HG03521 (cell line): ENCODE measurements around the gene CDK5R2.

Experiments
- ATAC-seq: cut with Tn5 transposase; IDR thresholded peaks from one replicate; pipeline ENCODE4 v1.9.1; 2021; ENCODE audit warnings: mild to moderate bottlenecking, moderate library complexity; ENCODE audit not compliant: unreplicated experiment

CDK5R2 gene

GRCh38 chr2:218986148-218986761 lies 26.8 kb downstream of the CDK5R2 start:
- ATAC-seq = no peak

- no peak for ATAC-seq
Observed at GRCh38 chr2:218988164-218988563, 28.7 kb downstream of the CDK5R2 start.

DNA sequence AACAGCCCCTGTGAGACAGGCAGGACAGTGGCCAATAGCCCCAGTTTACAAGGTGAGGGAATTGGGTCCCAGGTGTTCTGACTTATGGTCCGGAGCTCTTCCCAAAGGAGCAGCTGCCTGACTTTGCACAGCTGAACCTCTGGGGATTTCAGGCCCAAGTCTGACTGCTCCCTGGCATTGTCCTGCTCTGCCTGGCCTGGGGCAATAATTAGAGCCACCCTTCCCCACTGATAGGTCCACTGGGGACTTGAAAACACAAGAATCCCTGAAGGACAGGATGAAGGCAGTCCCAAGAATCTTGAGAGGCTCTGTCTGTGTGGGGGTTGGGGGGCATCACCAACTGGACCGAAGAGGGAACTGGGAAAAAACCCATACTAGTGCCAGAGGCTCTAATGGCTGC lies 29.2 kb downstream of the CDK5R2 start:
- ATAC-seq = no peak

GRCh38 chr2:218990052-218990451 lies 30.6 kb downstream of the CDK5R2 start:
- no peak for ATAC-seq

DNA sequence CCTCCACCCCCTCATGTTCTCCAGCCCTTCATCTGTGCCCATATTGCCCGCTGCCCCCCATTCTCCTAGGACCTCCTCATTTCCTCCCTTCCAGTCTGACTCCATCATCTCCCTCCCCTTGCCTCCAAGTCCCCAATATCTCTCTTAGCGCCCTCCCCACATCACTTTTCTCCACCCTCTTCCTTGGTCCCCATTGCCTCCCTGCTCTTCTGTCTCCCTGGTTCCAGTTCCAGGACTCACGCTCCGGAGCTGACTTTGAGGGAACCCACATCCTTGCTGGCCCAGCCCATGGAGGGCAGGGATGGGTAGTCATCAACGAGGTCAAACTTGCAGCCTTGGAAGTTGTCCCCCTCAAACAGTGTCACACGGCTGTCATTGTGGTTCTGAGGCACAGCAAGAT lies 31.1 kb downstream of the CDK5R2 start:
- ATAC-seq = no peak

- ATAC-seq = no peak
Observed at GRCh38 chr2:218991674-218992168, 32.3 kb downstream of the CDK5R2 start.

DNA sequence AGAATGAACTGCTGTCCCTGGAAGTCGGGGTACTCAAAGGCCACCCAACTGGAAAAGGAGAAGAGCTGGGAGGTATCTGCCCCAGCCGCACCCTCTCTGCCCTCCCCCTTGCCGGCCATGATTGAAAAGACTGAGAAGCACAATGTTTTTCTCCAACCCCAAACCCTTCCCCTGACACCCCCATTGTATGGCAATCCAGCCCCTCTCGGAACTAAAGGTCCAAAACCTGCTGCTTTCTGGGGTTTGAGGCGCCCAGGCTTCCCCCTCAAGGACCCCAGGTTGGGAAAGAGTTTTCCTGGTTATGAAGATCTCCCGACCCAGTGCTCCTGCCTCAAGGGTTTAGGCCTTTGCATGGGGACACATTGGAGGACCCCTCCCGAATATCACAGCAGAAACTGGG lies 32.7 kb downstream of the CDK5R2 start:
- ATAC-seq = no peak

- ATAC-seq = no peak
Observed at GRCh38 chr2:218992703-218993344, 33.4 kb downstream of the CDK5R2 start.

DNA sequence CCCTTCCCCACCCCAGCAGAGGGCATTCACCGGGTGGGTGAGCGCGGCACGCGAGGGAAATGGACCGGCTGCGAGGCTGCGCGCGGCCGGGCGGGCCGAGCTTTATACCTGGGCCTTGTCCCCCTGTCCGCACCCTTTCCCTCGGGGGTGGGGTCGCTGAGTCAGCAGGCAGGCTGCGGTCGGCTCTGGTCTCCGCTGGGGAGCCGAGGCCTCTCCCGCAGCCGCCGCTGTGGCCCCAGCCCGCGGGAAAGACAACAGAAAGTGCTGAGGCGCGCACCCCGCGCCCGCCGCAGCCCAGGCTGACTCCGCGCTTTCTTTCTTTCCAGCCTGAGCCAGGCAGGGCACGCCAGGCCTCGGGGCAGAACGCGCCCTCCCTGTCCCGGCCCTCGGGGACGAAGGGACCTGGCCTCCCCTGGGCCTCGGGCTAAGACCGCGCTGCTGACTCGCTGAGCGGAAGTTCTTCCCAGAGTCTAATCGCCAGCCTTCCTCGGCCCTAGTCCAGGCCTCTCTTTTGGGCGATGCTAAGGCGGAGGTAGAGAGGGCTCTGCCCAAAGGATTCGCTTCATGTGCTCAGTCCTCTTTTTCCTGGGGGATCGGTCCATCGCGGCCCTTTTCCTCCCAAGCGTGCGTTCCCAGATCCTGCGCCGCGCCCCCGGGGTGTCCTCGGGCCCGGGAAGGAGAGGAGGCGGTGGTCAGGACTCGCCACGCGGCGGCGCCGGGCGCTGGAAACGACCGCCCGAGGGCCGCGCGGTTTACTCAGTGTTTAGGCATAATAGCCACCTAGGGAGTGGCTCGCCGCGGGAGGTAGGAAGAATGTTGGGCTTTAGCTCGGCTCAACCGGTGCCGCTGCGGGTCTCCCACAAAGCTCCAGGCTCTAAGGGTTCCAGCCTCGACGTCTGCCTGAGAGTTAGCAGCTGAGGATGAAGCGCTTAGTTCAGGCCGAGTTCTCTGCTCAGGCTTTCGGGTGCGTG lies 34.2 kb downstream of the CDK5R2 start, which contains the start of gene CRYBA2:
CRYBA2 (minus strand) TSS at position 78 of the 971 bp plus-strand sequence. CDS start 246 bp downstream, outside the sequence.
- ATAC-seq = no peak

DNA sequence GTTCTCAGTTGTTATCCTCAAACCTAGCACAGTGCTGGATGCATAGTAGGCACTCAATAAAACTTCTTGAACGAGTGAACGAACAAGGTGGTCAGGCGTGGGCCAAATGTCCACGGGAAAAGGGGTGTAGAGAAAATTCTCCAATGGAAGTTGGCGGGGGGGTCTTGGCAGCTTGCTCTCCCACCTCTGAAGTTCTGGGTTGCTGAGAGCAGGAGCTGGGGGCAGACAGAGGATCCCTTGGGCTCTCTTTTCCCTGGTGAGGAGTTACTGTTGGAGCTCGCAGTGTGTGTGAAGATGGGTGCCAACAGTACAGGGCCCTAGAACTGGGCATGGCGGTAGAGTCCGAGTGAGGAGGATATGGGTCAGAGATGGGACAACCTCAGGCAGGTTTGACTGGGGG lies 36.1 kb downstream of the CDK5R2 start:
- no peak for ATAC-seq

GRCh38 chr2:218995972-218996711 lies 36.7 kb downstream of the CDK5R2 start:
- no peak for ATAC-seq

DNA sequence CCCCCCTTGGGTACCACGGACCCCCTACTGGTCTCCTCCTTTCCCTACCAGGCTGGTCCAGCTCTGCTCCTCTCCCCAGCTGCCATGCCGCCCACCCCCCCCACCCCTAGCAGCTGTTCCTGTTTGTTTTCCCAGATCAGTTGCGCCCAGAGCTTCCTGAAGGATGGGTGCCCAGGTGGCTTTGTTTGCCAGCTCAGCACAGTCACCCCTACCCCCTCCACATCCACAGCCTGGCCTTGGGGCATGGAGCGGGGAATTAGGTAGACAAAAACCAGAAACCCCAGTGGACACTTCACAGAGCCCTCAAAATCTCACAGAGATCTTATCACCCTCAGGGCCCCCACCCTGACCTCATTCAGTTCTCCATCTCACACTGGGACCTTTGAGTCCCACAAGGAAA lies 37.5 kb downstream of the CDK5R2 start:
- ATAC-seq = no peak

- no peak for ATAC-seq
Observed at GRCh38 chr2:218997731-218998130, 38.3 kb downstream of the CDK5R2 start.

- no peak for ATAC-seq
Observed at GRCh38 chr2:218998414-218999002, 39.0 kb downstream of the CDK5R2 start.

GRCh38 chr2:218999021-218999880 lies 39.8 kb downstream of the CDK5R2 start:
- ATAC-seq = no peak

GRCh38 chr2:218999881-219000568 lies 40.6 kb downstream of the CDK5R2 start:
- ATAC-seq = no peak

DNA sequence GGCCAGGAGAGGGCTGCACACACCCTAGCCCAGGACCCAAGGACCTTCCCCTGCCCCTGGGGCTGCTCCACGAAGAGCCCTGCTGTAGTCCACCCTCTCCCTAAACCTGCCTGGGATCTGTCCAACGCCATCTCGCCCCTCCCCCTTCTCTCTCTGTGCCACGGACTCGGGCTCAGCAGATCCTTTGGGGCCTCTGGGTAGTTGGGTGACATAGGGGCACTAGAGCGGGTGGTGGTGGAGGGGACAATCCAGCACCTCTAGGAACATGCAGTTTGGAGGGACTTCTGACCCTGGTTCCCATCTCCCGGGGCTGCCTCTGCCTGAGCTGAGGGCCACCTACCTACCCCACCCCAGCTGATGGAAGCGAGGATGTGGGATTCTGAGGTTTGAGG lies 41.1 kb downstream of the CDK5R2 start:
- no peak for ATAC-seq

DNA sequence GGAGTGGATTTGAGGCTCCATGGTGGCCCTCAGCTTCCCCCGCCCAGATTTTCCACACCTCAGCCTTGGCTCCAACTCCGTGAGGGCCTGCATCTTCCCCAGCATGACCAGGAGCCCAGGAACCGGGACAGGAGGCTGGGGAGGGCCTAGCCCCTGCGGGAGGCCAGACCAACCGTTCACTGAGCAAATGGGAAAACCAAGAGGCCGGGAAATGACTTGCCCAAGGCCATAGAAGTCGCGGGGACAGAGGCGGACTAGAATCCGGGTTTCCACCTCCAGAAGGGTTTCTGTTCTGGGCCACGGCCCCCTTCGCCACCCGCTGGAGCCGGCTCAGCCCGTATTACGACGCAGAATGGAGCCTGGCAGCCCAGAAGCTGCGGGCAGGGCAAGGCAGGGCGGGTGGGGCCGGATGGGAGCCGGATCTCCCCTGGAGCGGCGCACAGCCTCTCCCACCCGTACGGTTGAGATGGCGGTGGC lies 41.7 kb downstream of the CDK5R2 start:
- ATAC-seq = no peak
